Amygdala (tissue), 56 donors: ENCODE data around the gene KCNMA1.

ENCODE experiments used
- DNase-seq, 56 donors: peaks; one replicate each; lab custom pipeline; 2025; lab: John Stamatoyannopoulos, UW

KCNMA1 gene

GRCh38 chr10:77005871-77006270 is 631.7 kb downstream of the KCNMA1 start:
- DNase-seq, result no peak

- DNase-seq, result peak in 3 of 56 donors; percentile 2 to 20 (median 3)
Observed at GRCh38 chr10:77004917-77005564, 632.6 kb downstream of the KCNMA1 start.

- DNase-seq, result no peak
Observed at GRCh38 chr10:77002872-77003271, 634.7 kb downstream of the KCNMA1 start.

- DNase-seq, result no peak
Observed at GRCh38 chr10:77001206-77001605, 636.4 kb downstream of the KCNMA1 start.

- DNase-seq, result no peak
Observed at GRCh38 chr10:76998451-76998850, 639.2 kb downstream of the KCNMA1 start.

GRCh38 chr10:76997631-76998030 is 640.0 kb downstream of the KCNMA1 start:
- DNase-seq, result no peak

- DNase-seq, result no peak
Observed at GRCh38 chr10:76995023-76995422, 642.6 kb downstream of the KCNMA1 start.

GRCh38 chr10:76993213-76993612 is 644.4 kb downstream of the KCNMA1 start:
- no peak for DNase-seq

- DNase-seq, result no peak
Observed at GRCh38 chr10:76992467-76992866, 645.1 kb downstream of the KCNMA1 start.

- DNase-seq, result no peak
Observed at GRCh38 chr10:76991621-76992020, 646.0 kb downstream of the KCNMA1 start.

GRCh38 chr10:76990561-76990960 is 647.0 kb downstream of the KCNMA1 start:
- DNase-seq, result no peak

GRCh38 chr10:76984559-76985443 is 652.8 kb downstream of the KCNMA1 start:
- DNase-seq, result peak in 42 of 56 donors; percentile 0 to 70 (median 23)

- no peak for DNase-seq
Observed at GRCh38 chr10:76983624-76984023, 654.0 kb downstream of the KCNMA1 start.

- no peak for DNase-seq
Observed at GRCh38 chr10:76982671-76983070, 654.9 kb downstream of the KCNMA1 start.

- no peak for DNase-seq
Observed at GRCh38 chr10:76981251-76981650, 656.4 kb downstream of the KCNMA1 start.

GRCh38 chr10:76977901-76978300 is 659.7 kb downstream of the KCNMA1 start:
- DNase-seq, result no peak

- no peak for DNase-seq
Observed at GRCh38 chr10:76977046-76977445, 660.6 kb downstream of the KCNMA1 start.

GRCh38 chr10:76976142-76976541 is 661.5 kb downstream of the KCNMA1 start:
- no peak for DNase-seq

- DNase-seq, result no peak
Observed at GRCh38 chr10:76975126-76975525, 662.5 kb downstream of the KCNMA1 start.

GRCh38 chr10:76974017-76974691 is 663.5 kb downstream of the KCNMA1 start:
- DNase-seq, result no peak
